K562 (cell line): ENCODE measurements around the gene E2F3. TPM values are rescaled to one million over a fixed set of nuclear protein-coding genes. Genes with fewer than 3 reads are reported as not detected.

Experiments used
- BACH1 ChIP-seq: fragments of 200-800 bp; sonication (Bioruptor generic); IDR thresholded peaks from 2 replicates; pipeline ENCODE4 v1.6.1; 2016; ENCODE audit warnings: missing genetic modification characterization, missing compliant biosample characterization
- CBFA2T2 ChIP-seq: fragments of 450-650 bp; conservative IDR thresholded peaks from 2 replicates; pipeline ENCODE4 v1.6.1; 2017; ENCODE audit warnings: mild to moderate bottlenecking
- CEBPG ChIP-seq, 3 experiments: fragments of 200-800 bp in 1 of 3; sonication (Bioruptor generic) in 1 of 3; sonication (generic) in 1 of 3; formaldehyde crosslinking in 1 of 3; IDR thresholded peaks in 2 of 3; conservative IDR thresholded peaks in 1 of 3; 2 replicates each; pipeline versions ENCODE4 v1.6.1 to v1.8.0; 2016 to 2022; ENCODE audit warnings: missing compliant biosample characterization in 2 of 3, missing genetic modification characterization in 2 of 3, mild to moderate bottlenecking in 1 of 3, missing genetic modification reagents in 1 of 3
- CREB1 ChIP-seq, 2 experiments: sonication (generic) in 1 of 2; formaldehyde crosslinking in 1 of 2; IDR thresholded peaks; 2 replicates each; pipeline versions ENCODE4 v1.6.1 to v1.8.0; 2012 to 2022; ENCODE audit warnings: inconsistent platforms in 1 of 2, mild to moderate bottlenecking in 1 of 2, missing genetic modification reagents in 1 of 2, moderate library complexity in 1 of 2
- DIDO1 ChIP-seq: fragments of 450-650 bp; IDR thresholded peaks from 2 replicates; pipeline ENCODE4 v1.6.1; 2016; ENCODE audit warnings: low read depth, missing biosample characterization, missing genetic modification characterization
- E2F3 ChIP-seq: fragments of 250-450 bp; sonication (Bioruptor Pico); IDR thresholded peaks from 2 replicates; pipeline ENCODE4 v1.4.0; 2020; ENCODE audit warnings: mild to moderate bottlenecking
- FIP1L1 ChIP-seq: fragments of 200-400 bp; formaldehyde crosslinking; IDR thresholded peaks from 2 replicates; pipeline ENCODE4 v1.6.1; 2018; ENCODE audit warnings: mild to moderate bottlenecking, low read depth, low read length; ENCODE audit not compliant: poor library complexity, severe bottlenecking
- GTF2E2 ChIP-seq: fragments of 200-800 bp; sonication (Bioruptor generic); IDR thresholded peaks from 2 replicates; pipeline ENCODE4 v1.6.1; 2016; ENCODE audit warnings: missing genetic modification characterization, missing compliant biosample characterization
- JUND ChIP-seq, 2 experiments: IDR thresholded peaks; 2 replicates in 1 of 2; 3 replicates in 1 of 2; pipeline ENCODE4 v1.6.1; 2011; ENCODE audit warnings: borderline replicate concordance in 2 of 2, low read depth in 2 of 2, low read length in 2 of 2, improper control_type of control experiment in 1 of 2, missing biosample characterization in 1 of 2, missing genetic modification characterization in 1 of 2, missing genetic modification reagents in 1 of 2
- MAFG ChIP-seq: fragments of 450-650 bp; conservative IDR thresholded peaks from 2 replicates; pipeline ENCODE4 v1.6.1; 2016; ENCODE audit warnings: missing genetic modification characterization, missing compliant biosample characterization
- NFIX ChIP-seq: fragments of 250-450 bp; sonication (Bioruptor Pico); IDR thresholded peaks from 2 replicates; pipeline ENCODE4 v1.4.0; 2020; ENCODE audit warnings: low read depth, mild to moderate bottlenecking, moderate library complexity
- PRMT5 ChIP-seq: sonication (generic); formaldehyde crosslinking; IDR thresholded peaks from 2 replicates; pipeline ENCODE4 v1.5.0; 2020; ENCODE audit warnings: missing genetic modification reagents
- ZFP1 ChIP-seq: fragments of 450-650 bp; formaldehyde crosslinking; IDR thresholded peaks from 2 replicates; pipeline ENCODE4 v1.4.0; 2020; ENCODE audit warnings: mild to moderate bottlenecking, mixed read lengths
- ZNF146 ChIP-seq: IDR thresholded peaks from one replicate; pipeline ENCODE4 v1.6.1; 2018; ENCODE audit warnings: missing compliant biosample characterization; ENCODE audit not compliant: unreplicated experiment
- ZNF274 ChIP-seq: IDR thresholded peaks from 2 replicates; pipeline ENCODE4 v1.6.1; 2011; ENCODE audit warnings: low read depth, mild to moderate bottlenecking, low read length, moderate library complexity, borderline replicate concordance
- ZNF512 ChIP-seq: IDR thresholded peaks from 2 replicates; pipeline ENCODE4 v1.6.1; 2016; ENCODE audit warnings: missing genetic modification characterization, missing compliant biosample characterization
- ZNF695 ChIP-seq: fragments of 450-650 bp; formaldehyde crosslinking; IDR thresholded peaks from 2 replicates; pipeline ENCODE4 v1.4.0; 2020; ENCODE audit warnings: mild to moderate bottlenecking, moderate library complexity
- polyA plus RNA-seq, 8 experiments: library from polyadenylated mRNA; depleted of rRNA in 4 of 8; stranded (reverse) in 5 of 8; unstranded in 3 of 8; fragments of >200 nt; fragmentation: Nextera tagmentation in 2 of 8; fragmentation: Illumina TruSeq in 1 of 8; extraction: Ambion mirVana in 2 of 8; extraction: Trizol in 1 of 8; gene quantifications; 2 replicates each; pipeline versions ENCODE4 v1.2.1 to v1.2.3, GENCODE V29; 2011 to 2014; ENCODE audit warnings: inconsistent platforms in 1 of 8, missing spikeins in 1 of 8
- total RNA-seq, 7 experiments: library from RNA; depleted of rRNA in 6 of 7; stranded (reverse); fragments of >200 nt in 6 of 7; fragmentation: Illumina TruSeq in 2 of 7; extraction: Trizol in 2 of 7; gene quantifications; 2 replicates each; pipeline versions ENCODE4 v1.2.1 to v1.2.3, GENCODE V29; 2011 to 2021; ENCODE audit warnings: low replicate concordance in 1 of 7
- TF ChIP-seq, protein P1 (sequence below): fragments of 450-650 bp; formaldehyde crosslinking; IDR thresholded peaks from 2 replicates; pipeline ENCODE4 v1.4.0; 2022; ENCODE audit warnings: mild to moderate bottlenecking, moderate library complexity
- TF ChIP-seq, protein P2 (sequence below): fragments of 450-650 bp; IDR thresholded peaks from 2 replicates; pipeline ENCODE4 v1.6.1; 2018; ENCODE audit warnings: mild to moderate bottlenecking, low read depth; ENCODE audit not compliant: partially characterized antibody
- TF ChIP-seq, protein P3 (sequence below), 2 experiments: fragments of 450-650 bp in 1 of 2; IDR thresholded peaks; 2 replicates each; pipeline ENCODE4 v1.6.1; 2011 to 2017; ENCODE audit warnings: low read depth in 2 of 2, antibody characterized with exemption in 1 of 2, borderline replicate concordance in 1 of 2, low read length in 1 of 2, mild to moderate bottlenecking in 1 of 2, mixed read lengths in 1 of 2; ENCODE audit not compliant: control insufficient read depth in 1 of 2

The E2F3 gene
- total and polyA plus RNA-seq, 9 of the 15 experiments (the other 6 are each of a cell fraction or from before 2014, with no cell fraction given), result 11.1 to 44.7 (median 27.2) TPM

DNA sequence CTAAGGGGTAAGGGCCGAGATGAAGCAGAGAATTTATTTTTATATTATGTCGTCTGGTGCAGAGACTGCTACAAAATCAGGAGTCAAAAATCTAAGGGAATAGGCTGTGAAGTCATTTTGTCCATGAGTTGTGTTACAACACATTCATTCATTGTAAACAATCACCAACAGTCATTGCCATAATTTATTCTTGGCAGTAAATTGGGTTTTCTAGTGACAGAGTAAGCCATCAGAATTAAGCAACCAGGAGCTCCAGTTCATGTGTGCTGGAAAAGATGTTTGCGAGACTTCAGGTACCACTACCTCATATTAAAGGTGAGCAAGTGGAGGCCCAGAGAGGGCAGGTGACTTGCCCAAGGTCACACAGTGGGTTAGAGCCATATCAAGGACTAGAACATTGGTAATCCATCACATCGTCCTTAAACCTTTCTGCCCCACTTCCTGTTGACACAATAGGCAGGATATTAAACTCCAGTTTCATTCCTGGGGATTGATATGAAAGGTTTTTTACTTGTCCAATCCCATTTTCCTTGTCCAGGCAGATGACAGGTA, 46.0 kb downstream of the E2F3 start (continued):
- TF ChIP-seq, protein P1, sequence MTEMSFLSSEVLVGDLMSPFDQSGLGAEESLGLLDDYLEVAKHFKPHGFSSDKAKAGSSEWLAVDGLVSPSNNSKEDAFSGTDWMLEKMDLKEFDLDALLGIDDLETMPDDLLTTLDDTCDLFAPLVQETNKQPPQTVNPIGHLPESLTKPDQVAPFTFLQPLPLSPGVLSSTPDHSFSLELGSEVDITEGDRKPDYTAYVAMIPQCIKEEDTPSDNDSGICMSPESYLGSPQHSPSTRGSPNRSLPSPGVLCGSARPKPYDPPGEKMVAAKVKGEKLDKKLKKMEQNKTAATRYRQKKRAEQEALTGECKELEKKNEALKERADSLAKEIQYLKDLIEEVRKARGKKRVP (CRISPR knock-in tag), result no peak
- 0 out of 2 replicates have a peak, but pooled peaks have one; percentile 5 for TF ChIP-seq CREB1 (IDR thresholded peaks at IDR 0.05)
- TF ChIP-seq CREB1 (CRISPR knock-in tag; IDR thresholded peaks at IDR 0.05), result no peak
- TF ChIP-seq MAFG (tag), result no peak
- no peak for TF ChIP-seq FIP1L1
- TF ChIP-seq, protein P2, sequence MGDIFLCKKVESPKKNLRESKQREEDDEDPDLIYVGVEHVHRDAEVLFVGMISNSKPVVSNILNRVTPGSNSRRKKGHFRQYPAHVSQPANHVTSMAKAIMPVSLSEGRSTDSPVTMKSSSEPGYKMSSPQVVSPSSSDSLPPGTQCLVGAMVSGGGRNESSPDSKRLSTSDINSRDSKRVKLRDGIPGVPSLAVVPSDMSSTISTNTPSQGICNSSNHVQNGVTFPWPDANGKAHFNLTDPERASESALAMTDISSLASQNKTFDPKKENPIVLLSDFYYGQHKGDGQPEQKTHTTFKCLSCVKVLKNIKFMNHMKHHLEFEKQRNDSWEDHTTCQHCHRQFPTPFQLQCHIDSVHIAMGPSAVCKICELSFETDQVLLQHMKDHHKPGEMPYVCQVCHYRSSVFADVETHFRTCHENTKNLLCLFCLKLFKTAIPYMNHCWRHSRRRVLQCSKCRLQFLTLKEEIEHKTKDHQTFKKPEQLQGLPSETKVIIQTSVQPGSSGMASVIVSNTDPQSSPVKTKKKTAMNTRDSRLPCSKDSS, result no peak
- TF ChIP-seq DIDO1 (tag), result no peak
- TF ChIP-seq, protein P3, sequence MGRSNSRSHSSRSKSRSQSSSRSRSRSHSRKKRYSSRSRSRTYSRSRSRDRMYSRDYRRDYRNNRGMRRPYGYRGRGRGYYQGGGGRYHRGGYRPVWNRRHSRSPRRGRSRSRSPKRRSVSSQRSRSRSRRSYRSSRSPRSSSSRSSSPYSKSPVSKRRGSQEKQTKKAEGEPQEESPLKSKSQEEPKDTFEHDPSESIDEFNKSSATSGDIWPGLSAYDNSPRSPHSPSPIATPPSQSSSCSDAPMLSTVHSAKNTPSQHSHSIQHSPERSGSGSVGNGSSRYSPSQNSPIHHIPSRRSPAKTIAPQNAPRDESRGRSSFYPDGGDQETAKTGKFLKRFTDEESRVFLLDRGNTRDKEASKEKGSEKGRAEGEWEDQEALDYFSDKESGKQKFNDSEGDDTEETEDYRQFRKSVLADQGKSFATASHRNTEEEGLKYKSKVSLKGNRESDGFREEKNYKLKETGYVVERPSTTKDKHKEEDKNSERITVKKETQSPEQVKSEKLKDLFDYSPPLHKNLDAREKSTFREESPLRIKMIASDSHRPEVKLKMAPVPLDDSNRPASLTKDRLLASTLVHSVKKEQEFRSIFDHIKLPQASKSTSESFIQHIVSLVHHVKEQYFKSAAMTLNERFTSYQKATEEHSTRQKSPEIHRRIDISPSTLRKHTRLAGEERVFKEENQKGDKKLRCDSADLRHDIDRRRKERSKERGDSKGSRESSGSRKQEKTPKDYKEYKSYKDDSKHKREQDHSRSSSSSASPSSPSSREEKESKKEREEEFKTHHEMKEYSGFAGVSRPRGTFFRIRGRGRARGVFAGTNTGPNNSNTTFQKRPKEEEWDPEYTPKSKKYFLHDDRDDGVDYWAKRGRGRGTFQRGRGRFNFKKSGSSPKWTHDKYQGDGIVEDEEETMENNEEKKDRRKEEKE (IDR thresholded peaks at IDR 0.05; ENCODE audit: borderline replicate concordance in 1 of 2, control insufficient read depth in 1 of 2, low read depth in 2 of 2, low read length in 1 of 2), result no peak
- TF ChIP-seq ZFP1, result no peak
- no peak for TF ChIP-seq PRMT5
- TF ChIP-seq CBFA2T2, result no peak
- no peak for TF ChIP-seq ZNF274
- no peak for TF ChIP-seq ZNF146
- no peak for TF ChIP-seq GTF2E2 (tag)
- TF ChIP-seq CEBPG (CRISPR knock-in tag; IDR thresholded peaks at IDR 0.05), result no peak
- peak in 1 of 2 experiments; percentile 8; a peak in 1 of 4 replicates for TF ChIP-seq CEBPG (tag; conservative IDR thresholded peaks at IDR 0.05 in 1 of 2, IDR thresholded peaks at IDR 0.05 in 1 of 2)
- no peak for TF ChIP-seq ZNF512
- no peak for TF ChIP-seq ZNF695 (CRISPR knock-in tag)
- TF ChIP-seq NFIX (CRISPR knock-in tag), result no peak
- no peak for TF ChIP-seq BACH1 (tag)
- no peak for TF ChIP-seq E2F3 (CRISPR knock-in tag)
- TF ChIP-seq JUND (IDR thresholded peaks at IDR 0.05; ENCODE audit: borderline replicate concordance, low read depth, low read length), result no peak
- no peak for TF ChIP-seq JUND (tag; IDR thresholded peaks at IDR 0.05; ENCODE audit: borderline replicate concordance, low read depth, low read length)
